Anterior cingulate cortex (tissue), 58 donors: ENCODE data around the gene OR2AJ1.
A peak's percentile ranks its signal among the peaks of the same experiment; 100 is the strongest.

Experiments
- DNase-seq, 58 donors: peaks; one replicate each; lab custom pipeline; 2025; lab: John Stamatoyannopoulos, UW

OR2AJ1 gene

GRCh38 chr1:247924868-247925267, at the start of gene OR2AJ1:
OR2AJ1 (plus strand) TSS chr1:247924889; CDS start chr1:247933769, 8,880 bp downstream.
- DNase-seq = no peak

- no peak for DNase-seq
Observed at GRCh38 chr1:247883346-247883745, 41.3 kb upstream of the OR2AJ1 start.

- DNase-seq = peak in 1 of 58 donors; percentile 1
Observed at GRCh38 chr1:247884797-247885413, 39.8 kb upstream of the OR2AJ1 start.

- DNase-seq = no peak
Observed at GRCh38 chr1:247895163-247895637, 29.5 kb upstream of the OR2AJ1 start, which contains the start of gene OR2W3. OR2W3 (plus strand) TSS chr1:247895587; CDS start chr1:247895587, 0 bp downstream.

GRCh38 chr1:247895976-247896375, 28.7 kb upstream of the OR2AJ1 start:
- no peak for DNase-seq

GRCh38 chr1:247904122-247904521, 20.6 kb upstream of the OR2AJ1 start:
- no peak for DNase-seq

- DNase-seq = no peak
Observed at GRCh38 chr1:247905181-247905580, 19.5 kb upstream of the OR2AJ1 start.

GRCh38 chr1:247905910-247906503, 18.7 kb upstream of the OR2AJ1 start:
- DNase-seq = no peak

- DNase-seq = no peak
Observed at GRCh38 chr1:247906504-247907047, 18.1 kb upstream of the OR2AJ1 start.

- no peak for DNase-seq
Observed at GRCh38 chr1:247908766-247909165, 15.9 kb upstream of the OR2AJ1 start.

GRCh38 chr1:247913786-247914185, 10.9 kb upstream of the OR2AJ1 start:
- no peak for DNase-seq

GRCh38 chr1:247914941-247915662, 9.6 kb upstream of the OR2AJ1 start:
- DNase-seq = no peak

GRCh38 chr1:247919952-247920351, 4.7 kb upstream of the OR2AJ1 start, which contains the start of gene OR2T8:
OR2T8 (plus strand) TSS chr1:247920252; CDS start chr1:247921018, 766 bp downstream.
- no peak for DNase-seq

GRCh38 chr1:247923941-247924340, 748 bp upstream of the OR2AJ1 start:
- no peak for DNase-seq

GRCh38 chr1:247933989-247934388, 9.3 kb downstream of the OR2AJ1 start:
- DNase-seq = no peak

GRCh38 chr1:247935781-247936180, 11.1 kb downstream of the OR2AJ1 start:
- no peak for DNase-seq

GRCh38 chr1:247936415-247936814, 11.7 kb downstream of the OR2AJ1 start:
- no peak for DNase-seq

- DNase-seq = peak in 53 of 58 donors; percentile 11 to 89 (median 63)
Observed at GRCh38 chr1:247936965-247937734, 12.5 kb downstream of the OR2AJ1 start.

- no peak for DNase-seq
Observed at GRCh38 chr1:247942624-247943023, 17.9 kb downstream of the OR2AJ1 start.

- no peak for DNase-seq
Observed at GRCh38 chr1:247948558-247948957, 23.9 kb downstream of the OR2AJ1 start, which contains the start of gene OR2L8. OR2L8 (plus strand) TSS chr1:247948858; CDS start chr1:247948858, 0 bp downstream.
